WTC11 (cell line): ENCODE measurements around the gene FKBP1C.

Source experiments
- CTCF ChIP-seq: fragments of 200-600 bp; IDR thresholded peaks from 2 replicates; pipeline ENCODE4 v1.8.0; 2022; ENCODE audit warnings: antibody characterized with exemption
- HMGXB4 ChIP-seq: sonication (generic); formaldehyde crosslinking; IDR thresholded peaks from 2 replicates; pipeline ENCODE4 v1.8.1; 2023; ENCODE audit warnings: mild to moderate bottlenecking, moderate library complexity, missing genetic modification reagents
- MAX ChIP-seq: sonication (generic); formaldehyde crosslinking; IDR thresholded peaks from 2 replicates; pipeline ENCODE4 v1.8.0; 2022; ENCODE audit warnings: mild to moderate bottlenecking, missing genetic modification reagents
- STAT6 ChIP-seq: sonication (generic); formaldehyde crosslinking; conservative IDR thresholded peaks from 2 replicates; pipeline ENCODE4 v1.8.1; 2023; ENCODE audit warnings: mild to moderate bottlenecking, low read depth, missing genetic modification reagents, moderate library complexity

- no peak for TF ChIP-seq MAX (CRISPR knock-in tag)
- no peak for TF ChIP-seq CTCF
- no peak for TF ChIP-seq STAT6
- TF ChIP-seq HMGXB4 = no peak
These were observed 38.7 kb downstream of the FKBP1C start for GRCh38 chr6:63249875-63250482.
